ENCODE results near the gene ABCC11. TPM values are rescaled to one million over a fixed set of nuclear protein-coding genes. Genes with fewer than 3 reads are reported as not detected.

The ABCC11 gene
- total RNA-seq, 1 donor from 2014 or later: not detected

DNA sequence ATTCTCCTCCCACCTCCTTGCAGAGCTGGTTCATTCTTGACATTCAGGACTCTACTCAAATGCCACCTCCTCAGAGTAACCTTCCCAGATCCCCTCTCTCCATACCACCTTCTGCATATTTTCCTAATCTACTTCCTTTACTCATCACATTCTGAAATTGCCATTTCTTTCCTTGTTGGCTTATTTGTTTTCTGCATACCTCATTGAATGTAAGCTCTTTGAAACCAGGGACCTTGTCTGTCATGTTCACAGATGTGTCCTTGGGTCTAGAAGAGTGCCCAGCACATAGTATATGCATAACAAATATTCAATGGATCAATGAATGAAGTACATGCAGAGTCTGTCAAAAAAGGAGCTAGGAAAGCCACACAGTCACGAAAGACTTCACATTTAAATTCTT is 11.1 kb downstream of the ABCC11 start:
- H3K4me3 ChIP-seq: no peak overlapping the region
- H3K27me3 ChIP-seq: no peaks in the 10 kb centered on the region
- TF ChIP-seq POLR2AphosphoS5 (IDR thresholded peaks at IDR 0.05; ENCODE audit: insufficient read depth in 1 of 2, low read depth in 1 of 2) (no peak), POLR2A (IDR thresholded peaks at IDR 0.05) (no peak)
- TF ChIP-seq, protein P1, sequence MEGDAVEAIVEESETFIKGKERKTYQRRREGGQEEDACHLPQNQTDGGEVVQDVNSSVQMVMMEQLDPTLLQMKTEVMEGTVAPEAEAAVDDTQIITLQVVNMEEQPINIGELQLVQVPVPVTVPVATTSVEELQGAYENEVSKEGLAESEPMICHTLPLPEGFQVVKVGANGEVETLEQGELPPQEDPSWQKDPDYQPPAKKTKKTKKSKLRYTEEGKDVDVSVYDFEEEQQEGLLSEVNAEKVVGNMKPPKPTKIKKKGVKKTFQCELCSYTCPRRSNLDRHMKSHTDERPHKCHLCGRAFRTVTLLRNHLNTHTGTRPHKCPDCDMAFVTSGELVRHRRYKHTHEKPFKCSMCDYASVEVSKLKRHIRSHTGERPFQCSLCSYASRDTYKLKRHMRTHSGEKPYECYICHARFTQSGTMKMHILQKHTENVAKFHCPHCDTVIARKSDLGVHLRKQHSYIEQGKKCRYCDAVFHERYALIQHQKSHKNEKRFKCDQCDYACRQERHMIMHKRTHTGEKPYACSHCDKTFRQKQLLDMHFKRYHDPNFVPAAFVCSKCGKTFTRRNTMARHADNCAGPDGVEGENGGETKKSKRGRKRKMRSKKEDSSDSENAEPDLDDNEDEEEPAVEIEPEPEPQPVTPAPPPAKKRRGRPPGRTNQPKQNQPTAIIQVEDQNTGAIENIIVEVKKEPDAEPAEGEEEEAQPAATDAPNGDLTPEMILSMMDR (IDR thresholded peaks at IDR 0.05): no peak
- no peaks in the 10 kb centered on the region for H3K4me1 ChIP-seq
- H3K36me3 ChIP-seq: no peaks in the 10 kb centered on the region
- no peaks in the 10 kb centered on the region for H3K9me3 ChIP-seq
- H3K27ac ChIP-seq: no peak overlapping the region
- DNase-seq (ENCODE audit: extremely low spot score in 2 of 2): no peak
- intact Hi-C loops (cut with DNase I): no loop called here

GRCh38 chr16:48235556-48236136 is 11.7 kb downstream of the ABCC11 start:
- no peaks in the 10 kb centered on the region for H3K27me3 ChIP-seq

GRCh38 chr16:48235058-48235555 is 12.2 kb downstream of the ABCC11 start:
- no peaks in the 10 kb centered on the region for H3K4me1 ChIP-seq
- no peaks in the 10 kb centered on the region for H3K36me3 ChIP-seq
- no peak overlapping the region for H3K27ac ChIP-seq
- H3K9me3 ChIP-seq: no peaks in the 10 kb centered on the region
- TF ChIP-seq POLR2A (IDR thresholded peaks at IDR 0.05): no peak
- TF ChIP-seq, protein P1 (IDR thresholded peaks at IDR 0.05): no peak
- TF ChIP-seq POLR2AphosphoS5 (IDR thresholded peaks at IDR 0.05; ENCODE audit: insufficient read depth in 1 of 2, low read depth in 1 of 2): no peak
- H3K4me3 ChIP-seq: no peak overlapping the region
- intact Hi-C loops (cut with DNase I): no loop called here
- no peaks in the 10 kb centered on the region for H3K27me3 ChIP-seq
- DNase-seq (ENCODE audit: extremely low spot score in 2 of 2): no peak

More at GRCh38 chr16:48235556-48236136, 11.7 kb downstream of the ABCC11 start:
- Histone ChIP-seq H3K9me3 (no peaks in the 10 kb centered on the region), H3K36me3 (no peaks in the 10 kb centered on the region), H3K27ac (no peak overlapping the region), H3K4me3 (no peak overlapping the region), H3K4me1 (no peaks in the 10 kb centered on the region)
- TF ChIP-seq POLR2A (IDR thresholded peaks at IDR 0.05): no peak
- TF ChIP-seq POLR2AphosphoS5 (IDR thresholded peaks at IDR 0.05; ENCODE audit: insufficient read depth in 1 of 2, low read depth in 1 of 2): no peak
- TF ChIP-seq, protein P1 (IDR thresholded peaks at IDR 0.05): no peak
- intact Hi-C loops (cut with DNase I): no loop called here
- no peak for DNase-seq (ENCODE audit: extremely low spot score in 2 of 2)

DNA sequence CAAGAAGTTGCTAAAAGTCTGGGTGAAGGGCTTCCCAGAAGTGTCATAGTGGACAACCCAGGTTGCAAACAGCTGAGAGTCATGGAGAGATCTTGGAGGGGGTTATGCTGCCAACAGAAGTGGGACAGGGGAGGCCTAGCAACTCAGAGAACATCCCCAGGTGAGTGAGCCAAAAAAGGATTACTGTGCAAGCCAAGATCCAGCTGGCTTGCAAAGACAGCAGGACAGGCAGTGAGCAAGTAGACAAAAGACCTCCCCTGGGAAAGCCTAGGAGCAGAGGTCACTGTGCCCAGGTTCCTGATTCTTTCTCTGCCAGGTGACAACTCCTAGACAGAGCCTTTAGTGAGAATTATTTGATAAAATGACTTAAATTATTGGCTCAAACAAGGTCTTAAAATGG is 12.7 kb downstream of the ABCC11 start:
- no peak overlapping the region for H3K27ac ChIP-seq
- intact Hi-C loops (cut with DNase I): no loop called here
- no peaks in the 10 kb centered on the region for H3K4me1 ChIP-seq
- no peaks in the 10 kb centered on the region for H3K36me3 ChIP-seq
- no peak for DNase-seq (ENCODE audit: extremely low spot score in 2 of 2)
- no peak overlapping the region for H3K4me3 ChIP-seq
- no peaks in the 10 kb centered on the region for H3K9me3 ChIP-seq
- TF ChIP-seq POLR2AphosphoS5 (IDR thresholded peaks at IDR 0.05; ENCODE audit: insufficient read depth in 1 of 2, low read depth in 1 of 2): no peak
- TF ChIP-seq, protein P1 (IDR thresholded peaks at IDR 0.05): no peak
- TF ChIP-seq POLR2A (IDR thresholded peaks at IDR 0.05): no peak
- H3K27me3 ChIP-seq: no peaks in the 10 kb centered on the region

DNA sequence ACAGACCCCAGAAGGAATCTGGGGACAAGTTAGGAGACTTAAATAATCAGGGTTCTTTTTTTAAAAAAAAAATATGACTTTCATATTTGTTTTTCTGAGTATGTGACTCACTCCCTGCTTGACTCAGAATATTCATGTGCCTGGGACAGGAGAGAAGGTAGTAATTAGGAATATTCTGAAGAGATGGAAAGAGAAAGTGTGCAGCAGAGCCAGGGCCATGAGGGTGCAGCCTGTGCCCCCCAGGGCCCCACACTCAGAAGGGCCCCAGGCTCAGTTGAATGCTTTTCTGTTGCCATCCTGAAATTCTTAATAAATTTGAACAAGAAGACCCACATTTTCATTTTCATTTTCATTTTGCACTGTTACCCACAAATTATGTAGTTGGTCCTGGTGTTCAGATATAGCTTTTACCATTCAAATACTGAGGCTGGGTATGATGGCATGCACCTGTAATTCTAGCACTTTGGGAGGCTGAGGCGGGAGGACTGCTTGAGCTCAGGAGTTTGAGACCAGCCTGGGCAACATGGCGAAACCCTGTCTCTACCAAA is 14.8 kb downstream of the ABCC11 start:
- Histone ChIP-seq H3K9me3 (no peaks in the 10 kb centered on the region), H3K27ac (no peak overlapping the region), H3K4me3 (no peak overlapping the region), H3K27me3 (no peaks in the 10 kb centered on the region), H3K4me1 (no peaks in the 10 kb centered on the region), H3K36me3 (no peaks in the 10 kb centered on the region)
- no peak for DNase-seq (ENCODE audit: extremely low spot score in 2 of 2)
- intact Hi-C loops (cut with DNase I): no loop called here
- TF ChIP-seq POLR2A (IDR thresholded peaks at IDR 0.05) (no peak), POLR2AphosphoS5 (IDR thresholded peaks at IDR 0.05; ENCODE audit: insufficient read depth in 1 of 2, low read depth in 1 of 2) (no peak)
- TF ChIP-seq, protein P1 (IDR thresholded peaks at IDR 0.05): no peak

Measured in vagina (tissue), 2 donors.